Measurements from ENCODE around the gene SLC2A13.
"Not testable (repeated sequence)": the region's sequence is repeated elsewhere in the genome, so short reads cannot be mapped to it uniquely, and the experiment has no call there.

SLC2A13 gene

GRCh38 chr12:39872425-39872824 is 233.5 kb downstream of the SLC2A13 start:
- Histone ChIP-seq H3K36me3 (ENCODE audit: insufficient read depth, low read length) (no peaks in the 10 kb centered on the region), H3K9ac (ENCODE audit: insufficient read length) (no peak overlapping the region), H3K27ac (no peak overlapping the region), H3K4me3 (no peak overlapping the region), H3K9me3 (ENCODE audit: low read depth, low read length) (no peaks in the 10 kb centered on the region)
- TF ChIP-seq FOXP2 (optimal IDR thresholded peaks at IDR 0.05; ENCODE audit: control extremely low read depth, extremely low read length, insufficient read depth), result no peak
- TF ChIP-seq EZH2 (IDR thresholded peaks at IDR 0.05), result no peak
- no peak for TF ChIP-seq POLR2AphosphoS5 (IDR thresholded peaks at IDR 0.05; ENCODE audit: borderline replicate concordance, low read depth, low read length)
- no peak for DNase-seq (ENCODE audit: low read depth, low spot score)

- Histone ChIP-seq H3K9ac (ENCODE audit: insufficient read length) (no peak overlapping the region), H3K9me3 (ENCODE audit: low read depth, low read length) (no peaks in the 10 kb centered on the region), H3K27ac (no peak overlapping the region), H3K4me3 (no peak overlapping the region), H3K36me3 (ENCODE audit: insufficient read depth, low read length) (no peaks in the 10 kb centered on the region)
- DNase-seq (ENCODE audit: low read depth, low spot score), result no peak
- no peak for TF ChIP-seq POLR2AphosphoS5 (IDR thresholded peaks at IDR 0.05; ENCODE audit: borderline replicate concordance, low read depth, low read length)
- TF ChIP-seq FOXP2 (optimal IDR thresholded peaks at IDR 0.05; ENCODE audit: control extremely low read depth, extremely low read length, insufficient read depth), result no peak
- no peak for TF ChIP-seq EZH2 (IDR thresholded peaks at IDR 0.05)
Measured at GRCh38 chr12:39868328-39868725, 237.6 kb downstream of the SLC2A13 start.

- no peak overlapping the region for H3K27ac ChIP-seq
- no peak overlapping the region for H3K4me3 ChIP-seq
- no peaks in the 10 kb centered on the region for H3K9me3 ChIP-seq (ENCODE audit: low read depth, low read length)
- H3K36me3 ChIP-seq (ENCODE audit: insufficient read depth, low read length), result no peaks in the 10 kb centered on the region
- no peak for TF ChIP-seq POLR2AphosphoS5 (IDR thresholded peaks at IDR 0.05; ENCODE audit: borderline replicate concordance, low read depth, low read length)
- no peak for TF ChIP-seq EZH2 (IDR thresholded peaks at IDR 0.05)
- TF ChIP-seq FOXP2 (optimal IDR thresholded peaks at IDR 0.05; ENCODE audit: control extremely low read depth, extremely low read length, insufficient read depth), result no peak
- no peak overlapping the region for H3K9ac ChIP-seq (ENCODE audit: insufficient read length)
- no peak for DNase-seq (ENCODE audit: low read depth, low spot score)
Measured at GRCh38 chr12:39867631-39868327, 238.1 kb downstream of the SLC2A13 start.

- Histone ChIP-seq H3K9ac (ENCODE audit: insufficient read length) (no peak overlapping the region), H3K9me3 (ENCODE audit: low read depth, low read length) (no peaks in the 10 kb centered on the region), H3K27ac (no peak overlapping the region), H3K4me3 (no peak overlapping the region), H3K36me3 (ENCODE audit: insufficient read depth, low read length) (0 out of 2 replicates have a peak, but pooled peaks cover 2% of the 10 kb centered on the region)
- no peak for TF ChIP-seq FOXP2 (optimal IDR thresholded peaks at IDR 0.05; ENCODE audit: control extremely low read depth, extremely low read length, insufficient read depth)
- DNase-seq (ENCODE audit: low read depth, low spot score), result no peak
Measured at GRCh38 chr12:39866135-39866534, 239.7 kb downstream of the SLC2A13 start.

- DNase-seq (ENCODE audit: low read depth, low spot score), result no peak
Measured at GRCh38 chr12:39860695-39861094, 245.2 kb downstream of the SLC2A13 start.

GRCh38 chr12:39853003-39853402 is 252.9 kb downstream of the SLC2A13 start:
- no peaks in the 10 kb centered on the region; the same call in 1 of the 2 replicates for H3K36me3 ChIP-seq (ENCODE audit: insufficient read depth, low read length)
- no peak overlapping the region for H3K27ac ChIP-seq
- H3K9me3 ChIP-seq (ENCODE audit: low read depth, low read length), result no peaks in the 10 kb centered on the region
- H3K4me3 ChIP-seq, result no peak overlapping the region
- no peak for DNase-seq (ENCODE audit: low read depth, low spot score)
- H3K9ac ChIP-seq (ENCODE audit: insufficient read length), result no peak overlapping the region
- TF ChIP-seq FOXP2 (optimal IDR thresholded peaks at IDR 0.05; ENCODE audit: control extremely low read depth, extremely low read length, insufficient read depth), result no peak
- no peak for TF ChIP-seq POLR2AphosphoS5 (IDR thresholded peaks at IDR 0.05; ENCODE audit: borderline replicate concordance, low read depth, low read length)
- TF ChIP-seq EZH2 (IDR thresholded peaks at IDR 0.05), result no peak

More at GRCh38 chr12:39860695-39861094, 245.2 kb downstream of the SLC2A13 start:
- Histone ChIP-seq H3K9ac (ENCODE audit: insufficient read length) (no peak overlapping the region), H3K36me3 (ENCODE audit: insufficient read depth, low read length) (0 out of 2 replicates have a peak, but pooled peaks cover 2% of the 10 kb centered on the region), H3K9me3 (ENCODE audit: low read depth, low read length) (no peaks in the 10 kb centered on the region), H3K27ac (no peak overlapping the region), H3K4me3 (no peak overlapping the region)
- no peak for TF ChIP-seq EZH2 (IDR thresholded peaks at IDR 0.05)
- TF ChIP-seq POLR2AphosphoS5 (IDR thresholded peaks at IDR 0.05; ENCODE audit: borderline replicate concordance, low read depth, low read length), result no peak
- TF ChIP-seq FOXP2 (optimal IDR thresholded peaks at IDR 0.05; ENCODE audit: control extremely low read depth, extremely low read length, insufficient read depth), result no peak

- no peaks in the 10 kb centered on the region for H3K9me3 ChIP-seq (ENCODE audit: low read depth, low read length)
- no peaks in the 10 kb centered on the region; the same call in 1 of the 2 replicates for H3K36me3 ChIP-seq (ENCODE audit: insufficient read depth, low read length)
- no peak overlapping the region for H3K27ac ChIP-seq
- DNase-seq (ENCODE audit: low read depth, low spot score), result no peak
- no peak for TF ChIP-seq FOXP2 (optimal IDR thresholded peaks at IDR 0.05; ENCODE audit: control extremely low read depth, extremely low read length, insufficient read depth)
- TF ChIP-seq POLR2AphosphoS5 (IDR thresholded peaks at IDR 0.05; ENCODE audit: borderline replicate concordance, low read depth, low read length), result no peak
- no peak for TF ChIP-seq EZH2 (IDR thresholded peaks at IDR 0.05)
- no peak overlapping the region for H3K4me3 ChIP-seq
- H3K9ac ChIP-seq (ENCODE audit: insufficient read length), result no peak overlapping the region
Measured at GRCh38 chr12:39852346-39852745, 253.5 kb downstream of the SLC2A13 start.

GRCh38 chr12:39848218-39848617 is 257.7 kb downstream of the SLC2A13 start:
- H3K4me3 ChIP-seq, result not testable (repeated sequence)

More at GRCh38 chr12:39848218-39848617, 257.7 kb downstream of the SLC2A13 start:
- DNase-seq (ENCODE audit: low read depth, low spot score); H3K27ac ChIP-seq; H3K9me3 ChIP-seq (ENCODE audit: low read depth, low read length); H3K9ac ChIP-seq (ENCODE audit: insufficient read length); H3K36me3 ChIP-seq (ENCODE audit: insufficient read depth, low read length): not testable (repeated sequence)

Measured in SK-N-MC (cell line).